GM18526 (cell line): Measurements from ENCODE around the gene UBB.
A peak's percentile ranks its signal among the peaks of the same experiment; 100 is the strongest.

Experiments
- POLR2A ChIP-seq: IDR thresholded peaks from 3 replicates; pipeline ENCODE4 v1.6.1; 2011; ENCODE audit not compliant: insufficient read length; ENCODE audit errors: extremely low read depth

UBB gene

GRCh38 chr17:16406742-16407674 is 26.1 kb downstream of the UBB start:
- no peak for TF ChIP-seq POLR2A

- peak; percentile 22 for TF ChIP-seq POLR2A
Measured at GRCh38 chr17:16407911-16408588, 27.2 kb downstream of the UBB start.

- peak; percentile 53 for TF ChIP-seq POLR2A
Measured at GRCh38 chr17:16415031-16415924, 34.4 kb downstream of the UBB start, which contains the start of gene TRPV2. TRPV2 (plus strand) TSS chr17:16415571; CDS start chr17:16417669, 2,098 bp downstream.

GRCh38 chr17:16417399-16417798 is 36.5 kb downstream of the UBB start:
- TF ChIP-seq POLR2A: no peak

GRCh38 chr17:16417896-16418684 is 37.2 kb downstream of the UBB start:
- no peak for TF ChIP-seq POLR2A

GRCh38 chr17:16418685-16419068 is 37.8 kb downstream of the UBB start:
- TF ChIP-seq POLR2A: no peak

GRCh38 chr17:16419074-16419928 is 38.4 kb downstream of the UBB start:
- no peak for TF ChIP-seq POLR2A

GRCh38 chr17:16419929-16420271 is 39.0 kb downstream of the UBB start:
- TF ChIP-seq POLR2A: no peak

GRCh38 chr17:16422416-16422815 is 41.5 kb downstream of the UBB start:
- TF ChIP-seq POLR2A: no peak

- no peak for TF ChIP-seq POLR2A
Measured at GRCh38 chr17:16423226-16423872, 42.5 kb downstream of the UBB start.

- TF ChIP-seq POLR2A: no peak
Measured at GRCh38 chr17:16425202-16425601, 44.3 kb downstream of the UBB start.

- no peak for TF ChIP-seq POLR2A
Measured at GRCh38 chr17:16425698-16426659, 45.1 kb downstream of the UBB start.

- TF ChIP-seq POLR2A: no peak
Measured at GRCh38 chr17:16427020-16427419, 46.1 kb downstream of the UBB start.
